ENCODE results near the gene SEC14L5.
A peak's percentile ranks its signal among the peaks of the same experiment; 100 is the strongest.

Gene SEC14L5

DNA sequence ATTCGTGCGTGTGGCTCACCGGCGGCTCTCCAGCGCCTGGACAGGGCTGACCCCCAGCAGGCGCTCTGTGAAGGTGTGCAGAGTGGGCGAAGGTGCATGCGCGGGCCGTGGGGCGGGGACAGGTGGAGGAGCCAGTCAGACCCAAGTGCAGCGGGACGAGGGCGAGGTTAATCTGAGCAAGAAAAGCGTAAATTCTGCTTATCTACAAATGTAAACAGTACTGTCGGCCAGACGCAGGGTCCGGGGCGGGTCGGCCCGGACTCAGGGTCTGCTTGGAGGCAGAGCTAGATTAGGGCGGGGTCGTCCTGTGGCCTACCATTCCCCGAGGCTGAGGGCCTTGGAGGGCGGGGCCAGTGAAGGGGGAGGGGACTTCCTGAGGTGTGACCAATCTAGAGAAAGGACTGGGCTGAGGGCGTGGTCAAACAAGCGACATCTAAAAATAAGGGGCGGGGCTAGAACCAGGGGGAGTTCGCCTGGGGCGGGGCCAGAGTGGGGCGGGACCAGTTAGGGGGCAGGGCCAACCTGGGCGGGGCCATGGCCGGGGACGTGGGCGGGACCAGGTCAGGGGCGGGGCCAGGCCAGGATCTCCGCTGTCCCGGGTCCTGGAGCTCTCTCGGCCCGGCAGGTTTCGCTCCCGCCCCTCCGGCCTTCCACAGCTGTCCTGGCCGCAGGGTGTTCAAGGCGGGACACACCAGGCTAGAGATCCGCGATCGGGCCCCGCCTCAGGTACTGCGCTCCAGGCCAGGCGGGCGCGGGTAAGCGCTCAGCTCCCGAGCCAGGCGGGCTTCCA is at the start of gene SEC14L5:
Gene SEC14L5 (plus strand): TSS at position 611 of the 790 bp plus-strand sequence. CDS start 994 bp downstream, outside the sequence.
- ATAC-seq = peak; percentile 90
- H3K9me3 Mint-ChIP-seq = no peaks in the 10 kb centered on the region
- peaks cover 75% of the 10 kb centered on the region for H3K27me3 Mint-ChIP-seq
- peaks cover 26% of the 10 kb centered on the region for H3K4me1 Mint-ChIP-seq
- peak; percentile 91 to 93 for DNase-seq
- peak within 1 kb of the TSS; percentile 93 to 95 for H3K4me3 Mint-ChIP-seq
- H3K27ac Mint-ChIP-seq = peak within 1 kb of the TSS; percentile 36 to 61

DNA sequence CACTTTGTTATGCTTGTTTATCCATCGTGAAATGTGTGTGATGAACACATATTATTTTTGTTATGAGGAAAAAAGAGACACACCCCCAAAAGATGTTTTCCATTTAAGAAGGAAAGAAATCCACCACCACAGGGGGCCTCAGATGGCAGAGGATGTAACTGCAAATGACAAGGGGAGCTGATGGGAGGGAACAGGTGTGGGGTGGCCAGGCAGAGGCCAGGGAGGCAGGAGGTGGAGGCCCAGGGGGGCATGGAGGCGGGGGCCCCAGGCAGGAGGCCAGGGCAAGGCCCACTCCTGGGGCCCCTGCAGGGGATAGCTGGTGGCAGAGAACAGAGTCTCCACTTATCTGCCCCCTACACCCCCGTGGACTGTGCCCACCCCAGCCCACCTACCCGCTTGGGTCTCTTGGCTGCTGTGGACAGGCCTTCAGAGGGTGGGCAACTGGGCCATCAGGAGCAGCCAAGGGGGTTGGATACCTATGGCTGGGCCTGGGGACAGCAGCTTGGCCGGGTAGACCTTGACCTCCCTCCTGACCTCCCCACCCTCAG is 49.2 kb upstream of the SEC14L5 start:
- DNase-seq (no peak), ATAC-seq (peak; percentile 53)
- no peak overlapping the region for H3K27ac Mint-ChIP-seq
- H3K4me3 Mint-ChIP-seq = no peak overlapping the region
- peaks cover 18% of the 10 kb centered on the region for H3K27me3 Mint-ChIP-seq
- H3K9me3 Mint-ChIP-seq = no peaks in the 10 kb centered on the region
- no peaks in the 10 kb centered on the region for H3K4me1 Mint-ChIP-seq

DNA sequence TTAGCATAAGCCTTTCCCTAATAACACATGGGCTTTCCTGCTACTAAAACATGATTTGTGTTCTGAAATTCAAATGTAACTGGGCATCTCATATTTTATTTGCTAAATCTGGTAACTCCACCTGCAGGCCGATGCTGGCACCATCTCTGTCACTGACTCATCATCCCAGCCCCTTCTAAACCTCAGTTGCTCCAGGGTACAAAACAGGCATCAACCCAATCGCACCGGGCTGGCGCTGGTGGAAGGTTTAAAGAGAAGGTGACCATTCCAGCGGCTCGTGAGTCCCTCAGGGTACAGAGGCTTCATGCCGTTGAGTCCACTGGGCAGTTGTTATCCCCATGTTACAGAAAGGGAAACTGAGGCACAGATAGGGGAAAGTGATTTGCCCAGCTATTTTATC is 48.3 kb upstream of the SEC14L5 start:
- no peak for ATAC-seq
- Mint-ChIP-seq H3K4me1 (no peaks in the 10 kb centered on the region), H3K27ac (no peak overlapping the region), H3K27me3 (peaks cover 9% of the 10 kb centered on the region), H3K9me3 (no peaks in the 10 kb centered on the region), H3K4me3 (no peak overlapping the region)
- no peak for DNase-seq

DNA sequence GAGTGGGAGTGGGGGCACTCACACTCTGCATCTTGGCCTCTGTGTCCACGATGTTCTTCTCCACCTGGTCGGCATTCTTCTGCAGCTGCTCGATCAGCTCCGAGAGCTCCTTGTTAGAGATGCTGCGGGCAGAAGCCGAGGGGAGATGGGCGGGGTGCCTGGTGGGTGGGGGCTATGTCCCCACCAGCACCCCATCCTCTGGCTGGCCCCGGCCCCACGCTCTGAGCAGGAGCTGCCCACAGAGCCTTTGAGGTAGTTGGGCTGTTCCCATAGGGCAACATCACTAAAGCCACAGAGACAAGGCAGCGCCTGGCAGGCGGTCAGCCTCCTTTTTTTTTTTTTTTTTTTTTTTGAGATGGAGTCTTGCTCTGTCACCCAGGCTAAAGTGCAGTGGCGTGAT is 47.3 kb upstream of the SEC14L5 start:
- DNase-seq = no peak
- H3K4me1 Mint-ChIP-seq = no peaks in the 10 kb centered on the region
- H3K9me3 Mint-ChIP-seq = no peaks in the 10 kb centered on the region
- no peak for ATAC-seq
- no peak overlapping the region for H3K4me3 Mint-ChIP-seq
- H3K27ac Mint-ChIP-seq = no peak overlapping the region
- H3K27me3 Mint-ChIP-seq = no peaks in the 10 kb centered on the region

DNA sequence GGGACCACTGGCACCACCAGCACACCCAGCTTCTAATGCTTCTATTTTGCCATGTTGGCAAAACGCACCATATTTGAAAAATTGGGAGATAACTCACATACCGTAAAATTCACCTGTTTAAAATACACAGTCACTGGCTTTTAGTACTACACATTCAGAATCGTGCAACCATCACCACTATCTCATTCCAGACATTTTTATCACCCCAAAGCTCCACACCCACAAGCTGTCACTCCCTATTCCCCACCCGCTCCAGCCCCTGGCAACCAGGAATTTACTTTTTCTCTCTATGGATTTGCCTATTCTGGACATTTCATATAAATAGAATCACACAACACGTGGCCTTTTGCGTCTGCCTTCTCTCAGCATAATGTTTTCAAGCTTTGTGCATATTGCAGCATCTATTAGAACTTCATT is 46.2 kb upstream of the SEC14L5 start:
- Mint-ChIP-seq H3K4me1 (no peaks in the 10 kb centered on the region), H3K27ac (no peak overlapping the region)
- ATAC-seq = no peak

DNA sequence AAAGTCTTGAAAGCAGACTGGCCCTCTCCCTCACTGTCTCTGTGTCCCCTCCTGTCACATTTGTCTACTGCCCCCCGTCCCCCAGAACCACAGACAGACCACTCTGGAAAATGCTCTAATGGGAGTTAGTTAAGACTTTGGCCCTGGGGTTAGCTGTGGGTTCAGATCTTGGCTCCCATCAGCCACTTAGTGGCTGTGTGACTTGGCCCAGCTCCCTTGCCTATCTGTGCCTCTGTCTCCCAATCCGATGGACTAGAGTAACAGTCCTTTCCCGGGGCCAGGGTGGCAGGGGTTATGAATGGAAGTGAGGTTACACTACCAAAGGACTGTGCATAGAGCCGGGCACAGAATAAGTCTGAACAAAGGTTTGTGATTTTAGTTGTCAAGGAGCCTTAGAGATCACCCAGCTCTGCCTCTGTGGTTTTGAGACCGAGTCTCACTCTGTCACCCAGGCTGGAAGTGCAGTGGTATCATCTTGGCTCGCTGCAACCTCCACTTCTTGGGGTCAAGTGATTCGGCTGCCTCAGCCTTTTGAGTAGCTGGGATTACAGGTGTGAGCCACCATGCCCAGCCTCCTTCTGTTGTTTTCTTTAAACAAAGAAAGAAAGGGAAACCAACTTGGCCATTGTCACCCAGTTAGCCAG is 44.9 kb upstream of the SEC14L5 start:
- ATAC-seq = no peak
- Mint-ChIP-seq H3K27ac (no peak overlapping the region), H3K27me3 (no peaks in the 10 kb centered on the region), H3K9me3 (no peaks in the 10 kb centered on the region), H3K4me1 (no peaks in the 10 kb centered on the region), H3K4me3 (no peak overlapping the region)
- DNase-seq = no peak

More for the DNA sequence above, 46.2 kb upstream of the SEC14L5 start:
- H3K27me3 Mint-ChIP-seq = no peaks in the 10 kb centered on the region
- no peak for DNase-seq
- H3K4me3 Mint-ChIP-seq = no peak overlapping the region
- H3K9me3 Mint-ChIP-seq = no peaks in the 10 kb centered on the region

DNA sequence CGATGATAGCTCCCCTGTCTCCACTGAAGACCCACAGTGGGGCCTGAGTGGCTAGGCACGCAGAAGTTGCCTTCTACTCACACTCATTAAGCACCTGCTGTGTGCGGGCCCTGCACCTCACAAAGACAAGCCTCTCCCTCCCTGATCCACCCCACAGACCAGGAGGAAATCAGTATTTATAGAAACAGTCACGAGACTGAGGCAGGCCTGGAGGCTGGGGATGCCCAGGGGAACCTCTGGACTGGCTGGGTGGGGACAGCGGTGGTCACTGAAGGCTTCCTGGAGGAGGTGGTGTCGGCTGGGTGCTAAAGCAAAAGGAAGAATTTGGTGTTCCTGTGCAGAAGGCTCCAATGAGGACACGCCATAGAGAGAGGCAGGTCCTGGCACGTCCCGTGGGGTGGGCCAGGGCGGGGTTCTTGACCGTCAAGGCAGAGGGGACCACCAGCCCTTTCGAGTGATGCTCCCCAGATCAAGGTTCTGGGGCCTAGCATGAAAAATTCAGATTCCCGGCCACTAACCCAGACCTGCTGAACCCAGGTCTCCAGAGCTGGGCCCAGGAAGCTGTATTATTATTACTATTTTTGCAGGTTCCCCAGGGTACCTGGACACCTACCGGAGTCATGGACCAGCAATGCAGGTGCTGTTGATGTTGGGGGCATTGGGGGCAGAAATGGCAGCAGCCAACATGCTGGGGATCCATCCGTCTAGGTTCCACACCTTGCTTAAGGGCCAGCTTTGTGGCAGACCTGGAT is 44.2 kb upstream of the SEC14L5 start:
- H3K4me3 Mint-ChIP-seq = no peak overlapping the region
- no peaks in the 10 kb centered on the region for H3K4me1 Mint-ChIP-seq
- no peak for DNase-seq
- no peaks in the 10 kb centered on the region for H3K27me3 Mint-ChIP-seq
- H3K27ac Mint-ChIP-seq = no peak overlapping the region
- ATAC-seq = no peak
- no peaks in the 10 kb centered on the region for H3K9me3 Mint-ChIP-seq

DNA sequence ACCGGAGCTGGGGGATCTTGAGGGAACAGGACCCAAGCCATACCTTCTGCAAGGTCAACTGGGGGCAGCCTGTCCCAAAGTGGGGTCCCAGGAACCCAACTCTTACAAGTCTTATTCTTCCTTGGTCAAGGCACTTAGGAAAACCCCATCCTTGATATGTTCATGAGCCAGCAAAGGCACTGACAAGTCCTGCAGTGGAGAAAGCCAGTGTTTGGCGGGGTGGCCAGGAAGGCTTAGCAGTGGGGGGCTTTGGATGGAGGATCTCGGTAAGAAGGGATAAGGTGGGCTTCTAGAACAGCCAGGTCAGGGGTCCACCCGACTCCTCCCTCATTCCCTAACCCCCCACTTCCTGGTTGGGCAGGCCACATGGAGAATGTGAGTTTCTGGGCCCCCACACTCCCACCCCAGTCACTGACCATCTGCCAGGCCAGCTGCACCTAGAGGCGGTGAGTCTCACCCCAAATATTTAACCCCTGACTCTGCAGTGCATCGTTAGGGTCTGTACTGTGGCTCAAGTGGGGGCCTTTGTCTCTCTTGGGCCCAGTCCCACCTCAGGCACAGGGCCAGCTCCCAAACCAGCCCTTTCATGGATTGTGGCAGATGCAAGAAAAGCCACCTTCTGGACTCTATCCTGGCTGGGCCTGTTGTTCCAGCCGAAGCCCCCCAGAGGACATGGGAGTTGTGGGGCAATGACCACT is 43.5 kb upstream of the SEC14L5 start:
- H3K27me3 Mint-ChIP-seq = no peaks in the 10 kb centered on the region
- ATAC-seq = no peak
- no peak for DNase-seq
- H3K27ac Mint-ChIP-seq = no peak overlapping the region
- H3K4me1 Mint-ChIP-seq = no peaks in the 10 kb centered on the region
- no peak overlapping the region for H3K4me3 Mint-ChIP-seq
- H3K9me3 Mint-ChIP-seq = no peaks in the 10 kb centered on the region

DNA sequence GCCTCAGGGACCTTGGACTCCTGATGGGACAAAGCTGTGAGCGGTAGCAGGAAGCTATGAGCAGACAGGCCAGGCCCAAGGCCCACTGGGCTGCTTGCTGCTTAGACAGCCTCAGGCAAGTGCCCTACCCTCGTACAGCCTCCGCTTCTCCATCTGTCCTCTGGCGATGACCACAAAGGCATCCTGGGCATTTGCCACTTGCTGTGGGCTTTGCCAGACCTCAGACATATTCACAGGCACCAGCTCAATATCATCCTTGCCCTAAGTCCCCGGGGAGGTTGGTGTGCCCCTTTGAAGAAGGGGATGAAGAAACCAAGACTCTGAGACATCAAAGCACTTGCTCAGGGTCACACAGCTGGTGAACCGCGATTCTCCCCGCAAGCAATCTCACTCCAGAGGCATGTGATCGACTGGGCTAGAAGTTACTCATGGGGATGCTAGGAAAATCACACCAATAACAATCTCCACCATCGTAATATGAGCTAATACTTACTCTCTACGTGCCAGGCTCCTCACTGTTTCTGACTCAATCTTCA is 42.8 kb upstream of the SEC14L5 start:
- H3K27me3 Mint-ChIP-seq = no peaks in the 10 kb centered on the region
- ATAC-seq = no peak
- H3K9me3 Mint-ChIP-seq = no peaks in the 10 kb centered on the region
- no peaks in the 10 kb centered on the region for H3K4me1 Mint-ChIP-seq
- H3K4me3 Mint-ChIP-seq = no peak overlapping the region
- H3K27ac Mint-ChIP-seq = no peak overlapping the region
- DNase-seq = no peak

DNA sequence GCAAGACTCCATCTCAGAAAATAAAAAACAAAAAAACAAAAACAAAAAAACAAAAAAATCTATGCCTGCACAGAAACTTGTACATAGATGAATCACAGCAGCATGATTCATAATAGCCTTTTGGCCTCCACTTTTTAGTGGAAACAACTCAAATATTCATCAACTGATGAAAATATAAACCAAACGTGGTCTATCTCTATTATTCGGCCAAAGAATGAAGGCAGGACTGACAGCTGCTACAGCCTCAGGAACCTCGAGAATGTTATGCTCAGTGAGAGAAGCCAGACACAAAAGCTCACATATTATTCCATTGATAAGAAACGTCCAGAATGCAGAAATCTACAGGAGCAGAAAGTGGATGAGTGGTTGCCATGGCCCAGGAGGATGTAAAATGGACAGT is 41.0 kb upstream of the SEC14L5 start:
- DNase-seq = no peak

DNA sequence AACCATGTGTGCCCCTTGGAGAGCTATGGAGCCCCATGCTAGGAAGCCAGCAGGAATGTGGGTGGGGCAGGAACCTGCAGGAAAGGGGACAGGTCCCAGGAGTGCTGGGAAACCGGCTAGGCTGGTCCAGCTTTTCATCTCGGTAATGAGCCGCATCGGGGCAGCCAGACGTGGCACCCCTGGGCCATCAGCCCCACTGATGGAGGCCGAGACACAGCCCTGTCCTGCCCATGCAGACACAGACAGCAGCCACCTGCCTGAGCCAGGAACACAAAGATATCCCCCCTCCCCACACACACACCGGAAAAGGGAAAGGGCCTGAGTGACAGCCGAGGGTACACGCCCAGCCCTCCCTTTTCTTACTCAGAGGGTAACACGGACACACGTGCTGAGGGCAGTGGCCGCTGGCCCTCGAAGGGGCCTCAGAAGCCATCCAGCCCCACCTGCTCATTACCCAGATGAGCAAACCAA is 39.3 kb upstream of the SEC14L5 start:
- Mint-ChIP-seq H3K4me1 (no peaks in the 10 kb centered on the region), H3K27ac (no peak overlapping the region), H3K9me3 (no peaks in the 10 kb centered on the region), H3K4me3 (no peak overlapping the region), H3K27me3 (no peaks in the 10 kb centered on the region)
- no peak for ATAC-seq
- DNase-seq = no peak

More for the DNA sequence above, 41.0 kb upstream of the SEC14L5 start:
- Mint-ChIP-seq H3K4me3 (no peak overlapping the region), H3K9me3 (no peaks in the 10 kb centered on the region), H3K4me1 (no peaks in the 10 kb centered on the region), H3K27ac (peak overlapping the region in 1 of 2 donors; percentile 72), H3K27me3 (no peaks in the 10 kb centered on the region)
- ATAC-seq = no peak

DNA sequence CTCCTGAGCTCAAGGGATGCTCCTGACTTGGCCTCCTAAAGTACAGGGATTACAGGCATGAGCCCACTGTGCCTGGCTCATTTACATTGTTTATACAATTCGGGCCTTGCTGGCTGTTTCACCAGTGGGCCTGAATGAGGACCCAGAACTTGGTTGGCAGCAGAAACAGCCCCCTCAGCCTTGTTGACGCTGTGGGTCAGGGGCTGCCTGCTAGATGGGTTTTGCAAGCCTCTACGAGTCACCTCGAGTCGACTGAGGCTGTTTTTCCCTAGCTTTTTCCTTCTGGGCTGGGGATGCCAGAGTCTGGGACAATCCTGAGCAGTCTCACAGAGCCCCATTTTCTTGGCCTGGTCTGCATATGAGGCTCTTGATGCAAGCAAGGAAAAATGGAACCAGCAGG is 37.3 kb upstream of the SEC14L5 start:
- no peak overlapping the region for H3K27ac Mint-ChIP-seq
- H3K4me1 Mint-ChIP-seq = no peaks in the 10 kb centered on the region
- peaks cover 0 to 3% of the 10 kb centered on the region in 2 donors for H3K9me3 Mint-ChIP-seq
- H3K27me3 Mint-ChIP-seq = no peaks in the 10 kb centered on the region
- no peak for ATAC-seq
- H3K4me3 Mint-ChIP-seq = no peak overlapping the region
- DNase-seq = no peak

DNA sequence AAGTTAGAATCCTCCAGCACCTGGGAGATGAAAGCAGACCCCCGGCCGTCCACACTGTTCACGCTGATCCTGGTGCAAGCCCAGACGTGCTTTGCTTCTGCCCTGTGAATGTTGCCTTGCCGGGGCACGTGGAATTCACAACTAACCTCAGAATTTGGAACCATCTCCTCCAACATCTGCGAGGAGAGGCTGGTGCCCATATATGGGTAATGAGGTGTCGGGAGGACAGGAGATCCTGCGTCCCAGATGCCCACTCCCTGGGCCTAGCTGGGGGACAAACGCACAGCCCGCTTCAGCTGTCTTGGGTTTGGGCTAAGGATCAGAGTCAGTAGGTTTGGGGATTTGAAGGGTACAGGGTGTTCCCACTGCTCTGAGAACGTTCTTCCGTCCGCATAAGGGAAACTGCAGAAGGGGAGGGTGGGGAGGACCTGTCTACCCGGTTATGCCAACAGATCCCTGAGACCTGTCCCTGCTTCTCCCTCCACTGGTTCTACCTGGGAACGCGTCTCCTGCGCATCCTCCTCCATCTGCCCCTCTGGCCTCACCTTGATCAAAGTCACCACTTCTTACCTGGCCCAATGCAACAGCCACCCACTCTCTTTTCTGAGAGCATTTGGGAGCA is 35.3 kb upstream of the SEC14L5 start:
- Mint-ChIP-seq H3K4me3 (no peak overlapping the region), H3K27ac (no peak overlapping the region)
- ATAC-seq = no peak

DNA sequence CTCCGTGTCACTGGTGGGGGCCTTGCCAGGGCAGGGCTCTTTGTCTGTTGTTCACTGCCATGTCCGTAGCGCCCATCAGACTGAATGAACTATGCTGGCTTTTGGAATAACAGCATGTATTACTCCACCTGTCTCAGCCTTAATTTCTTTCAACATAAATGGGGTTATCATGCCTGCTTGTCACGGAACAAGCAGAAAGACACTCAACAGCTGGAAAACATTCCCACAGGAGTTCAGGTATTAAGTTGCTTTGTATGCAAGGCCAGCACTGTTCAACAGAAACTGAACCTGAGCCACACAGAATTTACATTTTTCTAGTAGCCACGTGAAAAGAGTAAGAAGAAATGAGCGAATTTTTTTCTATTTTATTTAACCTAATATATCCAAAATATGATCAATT is 34.3 kb upstream of the SEC14L5 start:
- no peak for ATAC-seq
- H3K27ac Mint-ChIP-seq = no peak overlapping the region
- H3K27me3 Mint-ChIP-seq = no peaks in the 10 kb centered on the region
- DNase-seq = no peak
- H3K4me1 Mint-ChIP-seq = no peaks in the 10 kb centered on the region
- H3K4me3 Mint-ChIP-seq = no peak overlapping the region
- H3K9me3 Mint-ChIP-seq = peaks cover 7 to 20% of the 10 kb centered on the region in 2 donors

More for the DNA sequence above, 35.3 kb upstream of the SEC14L5 start:
- DNase-seq = no peak
- Mint-ChIP-seq H3K27me3 (no peaks in the 10 kb centered on the region), H3K4me1 (no peaks in the 10 kb centered on the region), H3K9me3 (peaks cover 7 to 20% of the 10 kb centered on the region in 2 donors)

All from stimulated activated naive CD8-positive, alpha-beta T cell treated with anti-CD3 and anti-CD28 coated beads, Interleukin-15, amount 100 ng/mL, for 72 hours (primary cell).